SK-N-MC (cell line): Measurements from ENCODE around the gene CFAP141.
"Not testable (repeated sequence)": the region's sequence is repeated elsewhere in the genome, so short reads cannot be mapped to it uniquely, and the experiment has no call there.

Experiments used
- DNase-seq: peaks from one replicate; pipeline ENCODE4 v3.0.0-alpha.2; 2011; ENCODE audit warnings: low read depth, low spot score
- H3K27ac ChIP-seq: fragments of 200-600 bp; sonication (generic); 2 replicates; pipeline ENCODE4 v1.5.1; 2016; ENCODE audit warnings: mixed run types
- H3K36me3 ChIP-seq: fragments of 200-600 bp; sonication (generic); 2 replicates; pipeline ENCODE4 v1.6.1; 2017; ENCODE audit warnings: antibody characterized with exemption, low read length, mixed read lengths; ENCODE audit not compliant: insufficient read depth
- H3K4me3 ChIP-seq: fragments of 200-600 bp; sonication (generic); 2 replicates; pipeline ENCODE4 v1.5.1; 2016
- H3K9ac ChIP-seq: fragments of 200-600 bp; sonication (generic); 2 replicates; pipeline ENCODE4 v1.8.0; 2017; ENCODE audit warnings: mixed run types, mixed read lengths; ENCODE audit not compliant: insufficient read length
- H3K9me3 ChIP-seq: fragments of 200-600 bp; sonication (generic); 2 replicates; pipeline ENCODE4 v1.6.1; 2017; ENCODE audit warnings: low read depth, mild to moderate bottlenecking, antibody characterized with exemption, low read length, moderate library complexity, mixed read lengths
- EZH2 ChIP-seq: fragments of 200-600 bp; sonication (generic); IDR thresholded peaks from one replicate; pipeline ENCODE4 v1.6.1; 2017; ENCODE audit warnings: antibody characterized with exemption
- FOXP2 ChIP-seq: optimal IDR thresholded peaks from 2 replicates; pipeline ENCODE3; 2011; ENCODE audit warnings: mild to moderate bottlenecking, moderate library complexity; ENCODE audit not compliant: insufficient read depth; ENCODE audit errors: extremely low read length, control extremely low read depth
- POLR2AphosphoS5 ChIP-seq: IDR thresholded peaks from 2 replicates; pipeline ENCODE4 v1.6.1; 2012; ENCODE audit warnings: mild to moderate bottlenecking, low read depth, low read length, borderline replicate concordance

Gene CFAP141

DNA sequence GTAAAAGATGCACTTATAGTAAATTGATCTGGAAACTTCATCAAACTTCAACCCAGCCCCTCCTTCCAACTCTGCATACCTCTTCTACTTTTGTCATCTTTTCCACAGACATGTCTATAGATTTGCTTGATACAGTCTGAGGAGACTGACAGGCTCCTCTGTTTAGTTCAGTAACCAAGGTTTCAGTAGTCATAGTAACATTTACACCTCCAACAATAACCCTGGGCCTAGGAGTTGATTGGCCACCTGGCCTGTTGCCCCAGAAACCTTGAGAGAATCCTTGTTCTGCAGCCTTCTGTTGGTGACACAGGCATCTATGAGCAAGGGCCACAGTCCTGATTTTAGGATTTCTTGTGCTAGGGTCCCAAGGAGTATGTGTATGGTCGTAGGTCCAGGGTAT lies at the start of gene CFAP141:
TSS of gene CFAP141 (minus strand) at position 138 of the 400 bp plus-strand sequence. CDS start at position 112, 26 bp downstream.
- TF ChIP-seq FOXP2 (no peak), POLR2AphosphoS5 (no peak), EZH2 (no peak)
- no peak within 1 kb of the TSS for H3K9ac ChIP-seq
- peaks cover 37% of the 10 kb centered on the region for H3K36me3 ChIP-seq
- H3K4me3 ChIP-seq: no peak within 1 kb of the TSS
- H3K27ac ChIP-seq: no peak within 1 kb of the TSS
- H3K9me3 ChIP-seq: no peaks in the 10 kb centered on the region
- no peak for DNase-seq

DNA sequence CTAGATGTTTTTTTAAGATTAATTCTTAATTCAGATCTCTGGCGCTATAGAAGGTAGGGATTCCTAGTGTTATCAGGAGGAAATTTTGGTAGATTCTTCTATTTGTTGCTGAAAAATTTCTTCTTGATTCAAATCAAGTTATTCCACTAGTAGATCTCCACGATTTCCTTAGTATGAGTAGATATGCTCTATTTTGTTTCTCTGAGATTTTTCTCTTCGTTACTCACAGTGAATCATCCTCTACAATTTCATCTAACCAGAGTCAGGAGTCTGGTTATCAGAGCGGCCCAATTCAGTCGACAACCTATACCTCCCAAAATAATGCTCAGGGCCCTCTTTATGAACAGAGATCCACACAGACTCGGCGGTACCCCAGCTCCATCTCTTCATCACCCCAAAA lies 47.5 kb upstream of the CFAP141 start:
- no peak for TF ChIP-seq POLR2AphosphoS5
- TF ChIP-seq EZH2: no peak
- no peak for TF ChIP-seq FOXP2
- no peaks in the 10 kb centered on the region for H3K9me3 ChIP-seq

DNA sequence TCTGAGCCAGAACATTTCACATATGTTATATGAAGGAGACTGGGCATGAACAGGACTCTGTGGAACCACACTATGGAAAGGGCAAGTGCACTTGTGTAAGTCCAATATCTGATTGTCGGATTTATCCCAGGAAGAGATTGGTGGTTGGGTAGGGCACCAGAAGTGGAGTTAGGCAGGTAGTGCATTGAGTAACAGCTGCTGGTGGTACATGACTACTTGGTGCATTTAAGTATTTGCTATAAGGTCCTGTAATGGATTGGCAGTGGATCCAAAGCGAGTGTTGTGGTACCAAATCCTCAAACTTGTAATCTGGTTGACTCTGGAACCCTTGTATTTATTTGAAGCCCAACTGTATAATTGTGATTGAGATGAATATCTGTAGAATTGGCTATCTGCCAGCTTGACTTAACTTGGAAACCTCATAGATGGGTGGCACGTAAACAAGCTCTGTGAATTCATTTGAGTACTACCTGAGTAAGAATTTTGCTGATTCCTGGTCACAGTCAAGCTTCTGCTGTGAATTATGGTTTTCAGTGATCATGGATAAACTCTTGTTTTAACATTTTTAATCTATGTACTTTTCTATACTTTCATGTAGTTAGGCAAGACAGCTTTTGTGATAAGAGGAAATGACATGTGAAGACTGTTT lies 35.7 kb upstream of the CFAP141 start:
- no peak overlapping the region for H3K9ac ChIP-seq
- no peak for DNase-seq
- TF ChIP-seq POLR2AphosphoS5 (no peak), FOXP2 (no peak), EZH2 (no peak)
- no peak overlapping the region for H3K4me3 ChIP-seq
- no peaks in the 10 kb centered on the region for H3K9me3 ChIP-seq
- H3K36me3 ChIP-seq: peaks cover 97% of the 10 kb centered on the region
- H3K27ac ChIP-seq: no peak overlapping the region

More for the DNA sequence above, 47.5 kb upstream of the CFAP141 start:
- H3K9ac ChIP-seq: no peak overlapping the region
- no peak overlapping the region for H3K27ac ChIP-seq
- H3K36me3 ChIP-seq: peaks cover 99% of the 10 kb centered on the region
- no peak overlapping the region for H3K4me3 ChIP-seq
- DNase-seq: no peak

DNA sequence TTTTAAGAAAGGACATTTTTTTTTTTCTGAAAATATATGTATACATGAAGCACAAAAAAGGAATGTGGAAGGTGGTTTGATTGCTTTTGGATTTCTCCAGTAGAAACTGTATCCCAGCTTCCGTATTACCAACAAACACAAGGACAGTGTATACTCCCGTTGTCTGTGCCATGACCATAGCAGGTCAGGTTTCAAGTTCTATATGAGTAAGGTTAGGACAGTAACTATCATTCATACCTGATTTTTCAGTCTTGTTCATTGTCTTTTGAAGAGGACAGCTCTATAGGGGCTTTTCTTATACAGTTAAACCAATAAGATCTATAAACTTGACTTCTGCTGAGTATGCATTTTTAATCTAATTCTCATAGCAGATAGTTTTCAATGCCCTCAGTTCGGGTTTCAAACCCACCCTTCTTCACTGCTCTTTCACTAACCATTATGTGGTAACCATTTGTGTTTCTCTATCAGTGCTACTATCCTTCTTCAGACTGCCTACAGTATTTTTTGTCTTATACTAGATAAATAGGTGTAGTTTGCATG lies 34.2 kb upstream of the CFAP141 start:
- TF ChIP-seq EZH2 (no peak), POLR2AphosphoS5 (no peak), FOXP2 (no peak)
- Histone ChIP-seq H3K27ac (no peak overlapping the region), H3K9ac (no peak overlapping the region), H3K4me3 (no peak overlapping the region), H3K36me3 (peaks cover 97% of the 10 kb centered on the region), H3K9me3 (no peaks in the 10 kb centered on the region)
- DNase-seq: no peak

DNA sequence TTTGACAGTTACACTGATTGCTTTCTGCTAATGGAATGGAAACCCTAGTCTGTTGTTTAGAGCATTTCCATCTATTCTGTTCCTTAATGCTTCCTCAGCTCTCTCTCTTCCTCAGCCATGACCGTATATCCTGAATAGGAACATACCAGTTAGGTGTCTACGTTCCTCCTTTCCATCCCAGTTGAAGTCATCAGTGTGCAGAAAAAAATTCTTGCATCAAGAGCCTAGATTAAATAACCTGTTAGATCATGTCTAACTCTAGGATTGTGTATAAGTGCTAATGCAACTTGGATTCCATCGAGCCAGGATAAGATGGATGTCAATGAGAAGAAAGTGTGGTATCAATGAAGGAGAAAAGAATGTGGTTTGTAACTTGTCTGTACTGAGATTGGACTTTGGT lies 33.4 kb upstream of the CFAP141 start:
- no peak overlapping the region for H3K9ac ChIP-seq
- H3K36me3 ChIP-seq: peaks cover 97% of the 10 kb centered on the region
- TF ChIP-seq POLR2AphosphoS5 (no peak), EZH2 (no peak), FOXP2 (no peak)

DNA sequence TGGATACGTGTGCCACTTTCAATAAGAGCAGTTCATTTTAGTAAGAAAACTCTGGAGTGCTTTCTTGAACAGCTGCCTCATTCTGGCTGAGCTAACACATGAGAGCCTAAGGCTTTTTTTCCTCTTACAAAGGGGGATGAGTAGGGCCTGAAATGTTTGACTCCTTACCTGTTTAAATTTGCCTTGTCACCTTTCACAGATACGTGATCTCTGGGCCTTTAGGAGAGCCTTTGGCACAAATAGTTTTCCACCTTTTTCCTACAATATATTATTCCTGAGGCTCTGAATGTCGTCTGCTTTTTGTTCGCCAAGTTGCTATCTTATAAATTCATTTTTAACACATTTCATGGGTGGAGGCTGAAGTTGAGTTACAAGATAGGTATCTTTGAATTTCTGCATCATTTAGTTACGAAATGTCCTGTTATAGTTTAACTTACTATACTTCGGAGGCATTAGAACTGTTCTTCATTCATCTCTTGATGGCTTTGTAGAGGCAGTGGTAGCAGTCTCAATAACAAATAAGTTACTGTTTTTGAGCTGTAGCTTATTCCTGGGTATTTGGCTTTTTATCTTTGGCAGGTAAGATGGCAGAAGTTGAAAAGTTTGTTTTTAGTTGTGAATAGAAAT lies 31.9 kb upstream of the CFAP141 start:
- Histone ChIP-seq H3K9me3 (no peaks in the 10 kb centered on the region), H3K36me3 (peaks cover 94% of the 10 kb centered on the region), H3K27ac (peak overlapping the region; percentile 40; the same call in 1 of the 2 replicates), H3K9ac (no peak overlapping the region), H3K4me3 (no peak overlapping the region)
- TF ChIP-seq EZH2 (no peak), POLR2AphosphoS5 (no peak), FOXP2 (no peak)
- no peak for DNase-seq

More for the DNA sequence above, 33.4 kb upstream of the CFAP141 start:
- Histone ChIP-seq H3K9me3 (no peaks in the 10 kb centered on the region), H3K27ac (no peak overlapping the region), H3K4me3 (no peak overlapping the region)
- no peak for DNase-seq

DNA sequence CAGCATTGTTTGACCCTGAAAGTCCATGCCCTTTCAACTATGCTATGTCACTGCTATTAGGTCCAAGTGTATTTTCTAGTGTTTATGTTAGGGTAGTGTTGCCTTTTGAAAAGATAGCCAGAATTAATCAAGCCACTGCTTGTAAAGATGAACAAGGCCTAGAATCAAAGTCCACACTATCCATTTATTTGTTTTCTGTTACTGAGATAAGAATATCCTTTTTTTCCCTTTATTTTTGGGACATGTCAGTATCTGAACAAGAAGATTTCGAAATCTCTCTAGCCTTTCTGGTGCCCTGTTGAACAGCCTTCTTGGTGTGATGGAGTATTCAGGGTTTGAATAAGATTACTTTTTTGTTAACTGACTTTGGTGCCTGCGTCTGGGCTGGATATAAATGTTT lies 31.3 kb upstream of the CFAP141 start:
- no peak overlapping the region for H3K27ac ChIP-seq
- H3K9me3 ChIP-seq: no peaks in the 10 kb centered on the region
- peaks cover 94% of the 10 kb centered on the region for H3K36me3 ChIP-seq
- H3K4me3 ChIP-seq: no peak overlapping the region
- H3K9ac ChIP-seq: no peak overlapping the region
- TF ChIP-seq FOXP2 (no peak), POLR2AphosphoS5 (no peak), EZH2 (no peak)
- DNase-seq: no peak

DNA sequence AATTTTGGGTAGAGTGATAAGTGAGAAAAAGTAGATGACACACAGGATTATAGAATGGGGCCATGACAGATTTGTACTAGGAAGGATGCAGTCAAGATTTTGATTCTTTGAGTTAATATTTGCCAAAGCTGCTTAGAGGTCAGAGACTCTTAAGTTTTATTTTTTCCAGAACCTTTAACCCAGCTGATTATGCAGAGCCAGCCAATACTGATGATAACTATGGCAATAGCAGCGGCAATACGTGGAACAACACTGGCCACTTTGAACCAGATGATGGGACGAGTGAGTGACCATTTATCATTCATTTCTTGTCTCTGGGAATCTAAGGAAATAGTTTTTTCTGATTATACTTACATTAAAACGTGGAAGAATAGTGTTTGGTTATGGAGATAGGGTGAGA lies 30.7 kb upstream of the CFAP141 start:
- Histone ChIP-seq H3K9me3 (no peaks in the 10 kb centered on the region), H3K4me3 (no peak overlapping the region), H3K9ac (no peak overlapping the region), H3K27ac (no peak overlapping the region), H3K36me3 (peaks cover 94% of the 10 kb centered on the region)
- no peak for DNase-seq
- TF ChIP-seq EZH2 (no peak), FOXP2 (no peak), POLR2AphosphoS5 (no peak)

DNA sequence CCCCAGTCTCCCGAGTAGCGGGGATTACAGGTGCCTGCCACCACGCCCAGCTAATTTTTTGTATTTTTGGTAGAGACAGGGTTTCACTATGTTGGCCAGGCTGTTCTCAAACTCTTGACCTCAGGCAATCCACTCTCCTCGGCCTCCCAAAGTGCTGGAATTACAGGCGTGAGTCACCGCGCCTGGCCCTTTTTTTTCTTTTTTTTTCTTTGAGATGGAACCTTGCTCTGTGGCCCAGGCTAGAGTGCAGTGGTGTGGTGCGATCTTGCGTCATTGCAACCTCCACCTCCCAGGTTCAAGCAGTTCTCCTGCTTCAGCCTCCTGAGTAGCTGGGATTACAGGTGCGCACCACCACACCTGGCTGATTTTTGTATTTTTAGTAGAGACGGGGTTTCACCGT lies 27.0 kb upstream of the CFAP141 start:
- peaks cover 96% of the 10 kb centered on the region for H3K36me3 ChIP-seq

DNA sequence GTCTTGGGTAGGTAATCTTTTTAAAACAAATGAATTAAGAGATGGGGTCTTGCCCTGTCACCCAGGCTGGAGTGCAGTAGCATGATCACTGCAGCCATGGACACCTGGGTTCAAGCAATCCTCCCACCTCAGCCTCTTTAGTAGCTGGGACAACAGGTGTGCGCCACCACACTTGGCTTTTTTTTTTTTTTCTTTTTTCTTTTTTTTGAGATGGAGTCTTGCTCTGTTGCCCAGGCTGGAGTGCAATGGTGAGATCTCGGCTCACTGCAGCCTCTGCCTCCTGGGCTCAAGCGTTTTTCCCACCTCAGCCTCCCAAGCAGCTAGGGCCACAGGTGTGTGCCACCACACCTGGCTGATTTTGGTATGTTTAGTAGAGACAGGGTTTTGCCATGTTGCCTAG lies 25.0 kb upstream of the CFAP141 start:
- H3K27ac ChIP-seq, H3K9me3 ChIP-seq, H3K4me3 ChIP-seq, H3K9ac ChIP-seq, DNase-seq: not testable (repeated sequence)
- H3K36me3 ChIP-seq: peaks cover 96% of the 10 kb centered on the region

More for the DNA sequence above, 27.0 kb upstream of the CFAP141 start:
- H3K9me3 ChIP-seq, H3K9ac ChIP-seq, H3K4me3 ChIP-seq, H3K27ac ChIP-seq, DNase-seq: not testable (repeated sequence)
